HepG2 (cell line): ENCODE results near the gene FAF2. TPM values are rescaled to one million over a fixed set of nuclear protein-coding genes. Genes with fewer than 3 reads are reported as not detected.

Experiments used
- ATAD3A ChIP-seq: sonication (generic); formaldehyde crosslinking; IDR thresholded peaks from 2 replicates; pipeline ENCODE4 v1.4.0; 2020; ENCODE audit warnings: missing genetic modification reagents
- GABPB1 ChIP-seq: IDR thresholded peaks from 2 replicates; pipeline ENCODE4 v1.6.1; 2016; ENCODE audit warnings: mild to moderate bottlenecking, missing genetic modification reagents, moderate library complexity, missing compliant biosample characterization
- ISL2 ChIP-seq: sonication (generic); formaldehyde crosslinking; IDR thresholded peaks from 2 replicates; pipeline ENCODE4 v1.5.0; 2020; ENCODE audit warnings: missing genetic modification reagents
- NAIF1 ChIP-seq: sonication (generic); formaldehyde crosslinking; IDR thresholded peaks from 2 replicates; pipeline ENCODE4 v1.5.0; 2020; ENCODE audit warnings: mild to moderate bottlenecking, missing genetic modification reagents, borderline replicate concordance
- POGZ ChIP-seq: sonication (generic); formaldehyde crosslinking; IDR thresholded peaks from 2 replicates; pipeline ENCODE4 v1.4.0; 2020; ENCODE audit warnings: mild to moderate bottlenecking, missing genetic modification reagents
- PPARG ChIP-seq: conservative IDR thresholded peaks from 2 replicates; pipeline ENCODE4 v1.6.1; 2016; ENCODE audit warnings: missing biosample characterization, missing genetic modification reagents
- REL ChIP-seq: sonication (generic); formaldehyde crosslinking; conservative IDR thresholded peaks from 2 replicates; pipeline ENCODE4 v1.8.0; 2022; ENCODE audit warnings: mild to moderate bottlenecking, missing genetic modification reagents, moderate library complexity
- SETDB1 ChIP-seq: sonication (generic); formaldehyde crosslinking; IDR thresholded peaks from 2 replicates; pipeline ENCODE4 v1.5.1; 2020; ENCODE audit warnings: missing genetic modification reagents, mild to moderate bottlenecking, borderline replicate concordance
- ZBTB8A ChIP-seq: sonication (generic); formaldehyde crosslinking; IDR thresholded peaks from 2 replicates; pipeline ENCODE4 v1.4.0; 2020; ENCODE audit warnings: mild to moderate bottlenecking, low read depth, missing genetic modification reagents, borderline replicate concordance
- ZIK1 ChIP-seq: sonication (generic); formaldehyde crosslinking; IDR thresholded peaks from 2 replicates; pipeline ENCODE4 v1.5.0; 2020; ENCODE audit warnings: mild to moderate bottlenecking, low read depth, missing genetic modification reagents, borderline replicate concordance
- polyA plus RNA-seq, 8 experiments: library from polyadenylated mRNA; depleted of rRNA in 3 of 8; stranded (reverse) in 7 of 8; unstranded in 1 of 8; fragments of >200 nt; fragmentation: Illumina TruSeq in 4 of 8; extraction: Trizol in 4 of 8; gene quantifications; 2 replicates each; pipeline versions ENCODE4 v1.2.1 to v1.2.3, GENCODE V29; 2011 to 2016; ENCODE audit warnings: low read depth in 4 of 8, missing spikeins in 1 of 8, mixed read lengths in 1 of 8; ENCODE audit not compliant: insufficient read depth in 1 of 8
- total RNA-seq, 5 experiments: library from RNA; depleted of rRNA; stranded (reverse); fragments of >200 nt; fragmentation: Illumina TruSeq; extraction: Trizol; gene quantifications; 2 replicates each; pipeline ENCODE4 v1.2.3, GENCODE V29; 2016; ENCODE audit warnings: low read depth in 1 of 5
- TF ChIP-seq, protein P1 (sequence below): IDR thresholded peaks from 2 replicates; pipeline ENCODE4 v1.6.1; 2016; ENCODE audit warnings: low read depth, missing genetic modification reagents, missing compliant biosample characterization
- TF ChIP-seq, protein P2 (sequence below): IDR thresholded peaks from 2 replicates; pipeline ENCODE4 v1.6.1; 2012; ENCODE audit warnings: low read length, improper control_type of control experiment
- TF ChIP-seq, protein P3 (sequence below): sonication (generic); formaldehyde crosslinking; IDR thresholded peaks from 2 replicates; pipeline ENCODE4 v1.4.0; 2020; ENCODE audit warnings: missing genetic modification reagents
- TF ChIP-seq, protein P4 (sequence below): IDR thresholded peaks from 2 replicates; pipeline ENCODE4 v1.6.1; 2018; ENCODE audit warnings: missing genetic modification reagents
- TF ChIP-seq, protein P5 (sequence below): sonication (generic); formaldehyde crosslinking; IDR thresholded peaks from 2 replicates; pipeline ENCODE4 v1.8.0; 2022; ENCODE audit warnings: missing genetic modification reagents, mild to moderate bottlenecking, borderline replicate concordance

The FAF2 gene
- total and polyA plus RNA-seq, 2 of the 13 experiments (the other 11 are each of a cell fraction or from before 2014, with no cell fraction given), result 27.8 to 34.3 TPM

DNA sequence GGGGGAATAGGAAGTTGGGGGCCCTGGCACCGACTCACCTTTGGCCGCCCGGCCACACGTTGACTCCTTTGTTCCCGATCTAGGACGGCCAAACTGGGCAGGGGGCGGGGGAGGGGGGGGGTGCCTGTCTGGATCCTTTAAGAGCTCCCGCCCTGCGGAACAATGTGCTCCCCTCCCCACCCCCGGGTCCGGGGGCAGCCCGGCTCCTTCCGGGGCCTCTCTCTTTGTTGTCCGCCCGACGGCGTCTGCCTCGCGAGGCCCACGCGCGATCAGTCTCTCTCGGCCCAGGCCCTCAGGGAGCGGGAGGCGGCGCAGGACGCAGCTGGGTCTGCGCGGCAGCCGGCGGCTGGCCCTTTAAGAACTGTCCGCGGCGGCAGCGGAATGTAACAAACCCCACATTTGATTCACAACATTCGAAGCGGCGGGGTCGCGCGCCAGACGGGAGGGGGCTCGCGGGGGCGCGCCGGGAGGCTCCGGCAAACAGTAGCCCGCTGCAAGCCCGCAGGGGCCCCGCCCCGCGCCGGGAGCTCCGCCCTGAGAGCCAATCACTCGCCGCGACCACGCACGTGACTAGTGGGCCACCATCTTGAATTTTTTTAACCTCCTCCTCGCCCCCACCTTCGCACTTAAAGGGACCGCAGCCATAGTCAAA, 88.8 kb downstream of the FAF2 start, which contains the start of gene RNF44 (continued):
- TF ChIP-seq, protein P1, sequence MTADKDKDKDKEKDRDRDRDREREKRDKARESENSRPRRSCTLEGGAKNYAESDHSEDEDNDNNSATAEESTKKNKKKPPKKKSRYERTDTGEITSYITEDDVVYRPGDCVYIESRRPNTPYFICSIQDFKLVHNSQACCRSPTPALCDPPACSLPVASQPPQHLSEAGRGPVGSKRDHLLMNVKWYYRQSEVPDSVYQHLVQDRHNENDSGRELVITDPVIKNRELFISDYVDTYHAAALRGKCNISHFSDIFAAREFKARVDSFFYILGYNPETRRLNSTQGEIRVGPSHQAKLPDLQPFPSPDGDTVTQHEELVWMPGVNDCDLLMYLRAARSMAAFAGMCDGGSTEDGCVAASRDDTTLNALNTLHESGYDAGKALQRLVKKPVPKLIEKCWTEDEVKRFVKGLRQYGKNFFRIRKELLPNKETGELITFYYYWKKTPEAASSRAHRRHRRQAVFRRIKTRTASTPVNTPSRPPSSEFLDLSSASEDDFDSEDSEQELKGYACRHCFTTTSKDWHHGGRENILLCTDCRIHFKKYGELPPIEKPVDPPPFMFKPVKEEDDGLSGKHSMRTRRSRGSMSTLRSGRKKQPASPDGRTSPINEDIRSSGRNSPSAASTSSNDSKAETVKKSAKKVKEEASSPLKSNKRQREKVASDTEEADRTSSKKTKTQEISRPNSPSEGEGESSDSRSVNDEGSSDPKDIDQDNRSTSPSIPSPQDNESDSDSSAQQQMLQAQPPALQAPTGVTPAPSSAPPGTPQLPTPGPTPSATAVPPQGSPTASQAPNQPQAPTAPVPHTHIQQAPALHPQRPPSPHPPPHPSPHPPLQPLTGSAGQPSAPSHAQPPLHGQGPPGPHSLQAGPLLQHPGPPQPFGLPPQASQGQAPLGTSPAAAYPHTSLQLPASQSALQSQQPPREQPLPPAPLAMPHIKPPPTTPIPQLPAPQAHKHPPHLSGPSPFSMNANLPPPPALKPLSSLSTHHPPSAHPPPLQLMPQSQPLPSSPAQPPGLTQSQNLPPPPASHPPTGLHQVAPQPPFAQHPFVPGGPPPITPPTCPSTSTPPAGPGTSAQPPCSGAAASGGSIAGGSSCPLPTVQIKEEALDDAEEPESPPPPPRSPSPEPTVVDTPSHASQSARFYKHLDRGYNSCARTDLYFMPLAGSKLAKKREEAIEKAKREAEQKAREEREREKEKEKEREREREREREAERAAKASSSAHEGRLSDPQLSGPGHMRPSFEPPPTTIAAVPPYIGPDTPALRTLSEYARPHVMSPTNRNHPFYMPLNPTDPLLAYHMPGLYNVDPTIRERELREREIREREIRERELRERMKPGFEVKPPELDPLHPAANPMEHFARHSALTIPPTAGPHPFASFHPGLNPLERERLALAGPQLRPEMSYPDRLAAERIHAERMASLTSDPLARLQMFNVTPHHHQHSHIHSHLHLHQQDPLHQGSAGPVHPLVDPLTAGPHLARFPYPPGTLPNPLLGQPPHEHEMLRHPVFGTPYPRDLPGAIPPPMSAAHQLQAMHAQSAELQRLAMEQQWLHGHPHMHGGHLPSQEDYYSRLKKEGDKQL (CRISPR knock-in tag), result no peak
- TF ChIP-seq ISL2 (CRISPR knock-in tag), result no peak; the same call in 1 of the 2 replicates
- no peak for TF ChIP-seq ZIK1
- TF ChIP-seq ATAD3A (CRISPR knock-in tag), result no peak
- peak; percentile 51; the same call in 1 of the 2 replicates for TF ChIP-seq NAIF1
- TF ChIP-seq GABPB1 (CRISPR knock-in tag), result peak; percentile 74; the same call in 1 of the 2 replicates
- no peak for TF ChIP-seq SETDB1 (CRISPR knock-in tag)
- TF ChIP-seq, protein P2, sequence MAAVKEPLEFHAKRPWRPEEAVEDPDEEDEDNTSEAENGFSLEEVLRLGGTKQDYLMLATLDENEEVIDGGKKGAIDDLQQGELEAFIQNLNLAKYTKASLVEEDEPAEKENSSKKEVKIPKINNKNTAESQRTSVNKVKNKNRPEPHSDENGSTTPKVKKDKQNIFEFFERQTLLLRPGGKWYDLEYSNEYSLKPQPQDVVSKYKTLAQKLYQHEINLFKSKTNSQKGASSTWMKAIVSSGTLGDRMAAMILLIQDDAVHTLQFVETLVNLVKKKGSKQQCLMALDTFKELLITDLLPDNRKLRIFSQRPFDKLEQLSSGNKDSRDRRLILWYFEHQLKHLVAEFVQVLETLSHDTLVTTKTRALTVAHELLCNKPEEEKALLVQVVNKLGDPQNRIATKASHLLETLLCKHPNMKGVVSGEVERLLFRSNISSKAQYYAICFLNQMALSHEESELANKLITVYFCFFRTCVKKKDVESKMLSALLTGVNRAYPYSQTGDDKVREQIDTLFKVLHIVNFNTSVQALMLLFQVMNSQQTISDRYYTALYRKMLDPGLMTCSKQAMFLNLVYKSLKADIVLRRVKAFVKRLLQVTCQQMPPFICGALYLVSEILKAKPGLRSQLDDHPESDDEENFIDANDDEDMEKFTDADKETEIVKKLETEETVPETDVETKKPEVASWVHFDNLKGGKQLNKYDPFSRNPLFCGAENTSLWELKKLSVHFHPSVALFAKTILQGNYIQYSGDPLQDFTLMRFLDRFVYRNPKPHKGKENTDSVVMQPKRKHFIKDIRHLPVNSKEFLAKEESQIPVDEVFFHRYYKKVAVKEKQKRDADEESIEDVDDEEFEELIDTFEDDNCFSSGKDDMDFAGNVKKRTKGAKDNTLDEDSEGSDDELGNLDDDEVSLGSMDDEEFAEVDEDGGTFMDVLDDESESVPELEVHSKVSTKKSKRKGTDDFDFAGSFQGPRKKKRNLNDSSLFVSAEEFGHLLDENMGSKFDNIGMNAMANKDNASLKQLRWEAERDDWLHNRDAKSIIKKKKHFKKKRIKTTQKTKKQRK, result no peak
- TF ChIP-seq POGZ, result peak; percentile 76
- TF ChIP-seq, protein P3, sequence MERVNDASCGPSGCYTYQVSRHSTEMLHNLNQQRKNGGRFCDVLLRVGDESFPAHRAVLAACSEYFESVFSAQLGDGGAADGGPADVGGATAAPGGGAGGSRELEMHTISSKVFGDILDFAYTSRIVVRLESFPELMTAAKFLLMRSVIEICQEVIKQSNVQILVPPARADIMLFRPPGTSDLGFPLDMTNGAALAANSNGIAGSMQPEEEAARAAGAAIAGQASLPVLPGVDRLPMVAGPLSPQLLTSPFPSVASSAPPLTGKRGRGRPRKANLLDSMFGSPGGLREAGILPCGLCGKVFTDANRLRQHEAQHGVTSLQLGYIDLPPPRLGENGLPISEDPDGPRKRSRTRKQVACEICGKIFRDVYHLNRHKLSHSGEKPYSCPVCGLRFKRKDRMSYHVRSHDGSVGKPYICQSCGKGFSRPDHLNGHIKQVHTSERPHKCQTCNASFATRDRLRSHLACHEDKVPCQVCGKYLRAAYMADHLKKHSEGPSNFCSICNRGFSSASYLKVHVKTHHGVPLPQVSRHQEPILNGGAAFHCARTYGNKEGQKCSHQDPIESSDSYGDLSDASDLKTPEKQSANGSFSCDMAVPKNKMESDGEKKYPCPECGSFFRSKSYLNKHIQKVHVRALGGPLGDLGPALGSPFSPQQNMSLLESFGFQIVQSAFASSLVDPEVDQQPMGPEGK, result peak; percentile 65
- TF ChIP-seq, protein P4, sequence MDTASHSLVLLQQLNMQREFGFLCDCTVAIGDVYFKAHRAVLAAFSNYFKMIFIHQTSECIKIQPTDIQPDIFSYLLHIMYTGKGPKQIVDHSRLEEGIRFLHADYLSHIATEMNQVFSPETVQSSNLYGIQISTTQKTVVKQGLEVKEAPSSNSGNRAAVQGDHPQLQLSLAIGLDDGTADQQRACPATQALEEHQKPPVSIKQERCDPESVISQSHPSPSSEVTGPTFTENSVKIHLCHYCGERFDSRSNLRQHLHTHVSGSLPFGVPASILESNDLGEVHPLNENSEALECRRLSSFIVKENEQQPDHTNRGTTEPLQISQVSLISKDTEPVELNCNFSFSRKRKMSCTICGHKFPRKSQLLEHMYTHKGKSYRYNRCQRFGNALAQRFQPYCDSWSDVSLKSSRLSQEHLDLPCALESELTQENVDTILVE, result peak; percentile 41; the same call in 1 of the 2 replicates
- no peak for TF ChIP-seq ZBTB8A (CRISPR knock-in tag)
- peak; percentile 42; the same call in 1 of the 2 replicates for TF ChIP-seq PPARG (CRISPR knock-in tag)
- no peak for TF ChIP-seq REL
- TF ChIP-seq, protein P5, sequence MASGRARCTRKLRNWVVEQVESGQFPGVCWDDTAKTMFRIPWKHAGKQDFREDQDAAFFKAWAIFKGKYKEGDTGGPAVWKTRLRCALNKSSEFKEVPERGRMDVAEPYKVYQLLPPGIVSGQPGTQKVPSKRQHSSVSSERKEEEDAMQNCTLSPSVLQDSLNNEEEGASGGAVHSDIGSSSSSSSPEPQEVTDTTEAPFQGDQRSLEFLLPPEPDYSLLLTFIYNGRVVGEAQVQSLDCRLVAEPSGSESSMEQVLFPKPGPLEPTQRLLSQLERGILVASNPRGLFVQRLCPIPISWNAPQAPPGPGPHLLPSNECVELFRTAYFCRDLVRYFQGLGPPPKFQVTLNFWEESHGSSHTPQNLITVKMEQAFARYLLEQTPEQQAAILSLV (CRISPR knock-in tag), result 0 out of 2 replicates have a peak, but pooled peaks have one; percentile 18
